Endothelial cell of umbilical vein (primary cell): ENCODE measurements around the gene KIF18A. TPM values are rescaled to one million over a fixed set of nuclear protein-coding genes. Genes with fewer than 3 reads are reported as not detected.

Source experiments
- BruUV-seq: library from RNA; stranded (reverse); fragments of 400-500 nt; replicated peaks from 2 replicates; lab custom pipeline; 2021; lab: Mats Ljungman, UMichigan
- CTCF ChIA-PET: fragments of 300-600, 350-600 bp; sonication (Branson Sonifier 250); formaldehyde crosslinking; loops from one replicate; lab custom pipeline; 2021; ENCODE audit warnings: antibody characterized with exemption, inconsistent platforms; lab: Charles Lee
- POLR2A ChIA-PET: fragments of 300-600, 350-600 bp; sonication (Branson Sonifier 250); formaldehyde crosslinking; loops from one replicate; lab custom pipeline; 2021; ENCODE audit warnings: antibody characterized with exemption, inconsistent platforms; lab: Charles Lee
- DNase-seq: peaks from one replicate; pipeline ENCODE4 v3.0.0-alpha.2; 2011; ENCODE audit warnings: low read depth, low spot score
- FAIRE-seq: peaks from 2 replicates; lab custom pipeline; 2011; peaks lifted over from hg19 to GRCh38; lab: Jason Lieb, UNC
- H2AFZ ChIP-seq: 2 replicates; pipeline ENCODE4 v1.6.0; 2012; ENCODE audit warnings: low read depth, low read length, control low read depth, inconsistent platforms
- H3K27ac ChIP-seq: 2 replicates; pipeline ENCODE4 v1.5.1; 2011; ENCODE audit warnings: low read depth, mild to moderate bottlenecking, control low read depth, low read length, moderate library complexity; ENCODE audit not compliant: insufficient read depth
- H3K27me3 ChIP-seq, 2 experiments: 2 replicates each; pipeline versions ENCODE4 v1.6.0 to v1.6.1; 2011; ENCODE audit warnings: low read length in 2 of 2, mixed read lengths in 1 of 2; ENCODE audit not compliant: control insufficient read depth in 2 of 2, insufficient read depth in 2 of 2
- H3K36me3 ChIP-seq, 2 experiments: 2 replicates in 1 of 2; 3 replicates in 1 of 2; pipeline ENCODE4 v1.5.1; 2011; ENCODE audit warnings: low read length in 2 of 2, mild to moderate bottlenecking in 1 of 2, moderate library complexity in 1 of 2; ENCODE audit not compliant: control insufficient read depth in 2 of 2, insufficient read depth in 2 of 2; ENCODE audit errors: extremely low read depth in 1 of 2
- H3K4me1 ChIP-seq: 3 replicates; pipeline ENCODE4 v1.5.1; 2011; ENCODE audit warnings: mild to moderate bottlenecking, low read length; ENCODE audit not compliant: control insufficient read depth, insufficient read depth; ENCODE audit errors: extremely low read depth
- H3K4me2 ChIP-seq: 2 replicates; pipeline ENCODE4 v1.6.1; 2011; ENCODE audit warnings: low read length, control low read depth, mixed read lengths; ENCODE audit not compliant: insufficient read depth
- H3K4me3 ChIP-seq, 3 experiments: fragments of 200-600 bp in 1 of 3; sonication (generic), shearing (Covaris generic) in 1 of 3; replicated peaks in 1 of 3; 2 replicates each; pipeline ENCODE4 v1.5.1; 2011 to 2016; ENCODE audit warnings: control low read depth in 3 of 3, low read length in 3 of 3, mild to moderate bottlenecking in 2 of 3, inconsistent platforms in 1 of 3, low read depth in 1 of 3, moderate library complexity in 1 of 3; ENCODE audit not compliant: insufficient read depth in 1 of 3
- H3K79me2 ChIP-seq: 2 replicates; pipeline ENCODE4 v1.6.0; 2012; ENCODE audit warnings: low read length, inconsistent platforms; ENCODE audit not compliant: control insufficient read depth, insufficient read depth
- H3K9ac ChIP-seq: replicated peaks from 2 replicates; pipeline ENCODE3; 2011; ENCODE audit warnings: low read length, control low read depth; ENCODE audit not compliant: insufficient read depth; ENCODE audit errors: extremely low read depth
- H3K9me1 ChIP-seq: replicated peaks from 3 replicates; pipeline ENCODE4 v1.6.0; 2011; ENCODE audit warnings: mild to moderate bottlenecking, low read length; ENCODE audit not compliant: control insufficient read depth, insufficient read depth; ENCODE audit errors: extremely low read depth
- H3K9me3 ChIP-seq: replicated peaks from 2 replicates; pipeline ENCODE4 v1.5.1; 2012; ENCODE audit warnings: low read length, inconsistent platforms; ENCODE audit not compliant: control insufficient read depth, insufficient read depth
- H4K20me1 ChIP-seq: replicated peaks from 2 replicates; pipeline ENCODE3; 2011; ENCODE audit warnings: mild to moderate bottlenecking, low read length; ENCODE audit not compliant: control insufficient read depth, insufficient read depth; ENCODE audit errors: extremely low read depth
- CTCF ChIP-seq, 2 donors: IDR thresholded peaks; 1 replicate in 1 of 2; 2 replicates in 1 of 2; pipeline ENCODE4 v1.5.1; 2011; ENCODE audit warnings: low read length in 2 of 2, mild to moderate bottlenecking in 2 of 2, moderate library complexity in 2 of 2, control low read depth in 1 of 2, inconsistent platforms in 1 of 2, low read depth in 1 of 2; ENCODE audit not compliant: insufficient read depth in 1 of 2; ENCODE audit errors: extremely low read depth in 1 of 2
- EZH2 ChIP-seq: IDR thresholded peaks from 2 replicates; pipeline ENCODE4 v1.6.1; 2012; ENCODE audit warnings: borderline replicate concordance, low read depth, mild to moderate bottlenecking, moderate library complexity, low read length, inconsistent platforms; ENCODE audit not compliant: severe bottlenecking
- GATA2 ChIP-seq: IDR thresholded peaks from 2 replicates; pipeline ENCODE4 v1.7.0; 2011; ENCODE audit warnings: low read depth, mild to moderate bottlenecking, moderate library complexity, mixed read lengths, low read length; ENCODE audit not compliant: insufficient read length, insufficient read depth
- JUN ChIP-seq: IDR thresholded peaks from 2 replicates; pipeline ENCODE4 v1.6.1; 2011; ENCODE audit warnings: borderline replicate concordance, low read depth; ENCODE audit not compliant: insufficient read length, insufficient read depth
- MYC ChIP-seq: IDR thresholded peaks from one replicate; pipeline ENCODE4 v1.6.1; 2011; ENCODE audit warnings: mild to moderate bottlenecking, low read depth, low read length
- POLR2A ChIP-seq: IDR thresholded peaks from 2 replicates; pipeline ENCODE4 v1.6.1; 2012; ENCODE audit warnings: low read depth, mild to moderate bottlenecking, control low read depth, low read length
- POLR2AphosphoS5 ChIP-seq: IDR thresholded peaks from 2 replicates; pipeline ENCODE4 v1.6.1; 2012; ENCODE audit warnings: low read depth, mild to moderate bottlenecking, control low read depth, low read length, moderate library complexity; ENCODE audit not compliant: insufficient read depth
- dilution Hi-C: fragments of 300-500 bp; cut with MboI; formaldehyde crosslinking; loops from one replicate; pipeline ENCODE4 v1.15.0; 2019; ENCODE audit warnings: low sequenced_read_pairs; ENCODE audit not compliant: extremely low pct_ligation_motif_present
- intact Hi-C: fragments of 100-400 bp; cut with micrococcal nuclease; formaldehyde crosslinking; loops from one replicate; pipeline ENCODE4 v1.10.0; 2022
- polyA plus RNA-seq, 4 experiments: library from polyadenylated mRNA; depleted of rRNA in 3 of 4; stranded (reverse) in 3 of 4; unstranded in 1 of 4; fragments of >200 nt; gene quantifications; 2 replicates each; pipeline versions ENCODE4 v1.2.1 to v1.2.3, GENCODE V29; 2011 to 2012; ENCODE audit warnings: missing spikeins in 1 of 4
- total RNA-seq: library from RNA; stranded (reverse); gene quantifications from 2 replicates; pipeline ENCODE4 v1.2.3, GENCODE V29; 2021

The KIF18A gene
- total and polyA plus RNA-seq, 2 donors (not counting 3 experiments of a cell fraction or from before 2014, with no cell fraction given): 2.5 to 18.5 TPM

GRCh38 chr11:28114731-28115130 is 6.8 kb upstream of the KIF18A start:
- Histone ChIP-seq H3K4me3 (no peak overlapping the region), H3K27me3 (no peaks in the 10 kb centered on the region), H3K4me2 (no peak overlapping the region), H2AFZ (no peak overlapping the region), H3K9me1 (no peaks in the 10 kb centered on the region), H3K36me3 (peaks cover 0 to 2% of the 10 kb centered on the region in 2 experiments), H3K79me2 (peaks cover 26% of the 10 kb centered on the region), H4K20me1 (no peaks in the 10 kb centered on the region), H3K4me1 (peaks cover 10% of the 10 kb centered on the region), H3K9ac (no peak overlapping the region), H3K9me3 (no peaks in the 10 kb centered on the region), H3K27ac (no peak overlapping the region)
- CTCF ChIA-PET: no interaction called here
- POLR2A ChIA-PET: no interaction called here
- no peak for FAIRE-seq
- no TSS peak for BruUV-seq
- TF ChIP-seq GATA2: no peak
- TF ChIP-seq JUN: no peak
- no peak for TF ChIP-seq POLR2AphosphoS5
- TF ChIP-seq POLR2A: no peak
- no peak for TF ChIP-seq CTCF (IDR thresholded peaks at IDR 0.05; ENCODE audit: extremely low read depth in 1 of 2, insufficient read depth in 1 of 2, low read depth in 1 of 2, low read length in 2 of 2)
- no peak for TF ChIP-seq MYC
- no peak for TF ChIP-seq EZH2
- peak; percentile 44 for DNase-seq
- intact Hi-C loops: loop anchor here (5.0 kb wide), 1 partner anchor 1213 kb away; no protein-coding TSS in a partner anchor
- dilution Hi-C loops: no loop called here
